ENCODE results near the gene TMEM121. TPM values are rescaled to one million over a fixed set of nuclear protein-coding genes. Genes with fewer than 3 reads are reported as not detected.

The TMEM121 gene
- total and polyA plus RNA-seq, 10 of the 15 experiments (the other 5 are each of a cell fraction or from before 2014, with no cell fraction given) = 0.04 to 4.9 (median 1.2) TPM; not detected in 2

DNA sequence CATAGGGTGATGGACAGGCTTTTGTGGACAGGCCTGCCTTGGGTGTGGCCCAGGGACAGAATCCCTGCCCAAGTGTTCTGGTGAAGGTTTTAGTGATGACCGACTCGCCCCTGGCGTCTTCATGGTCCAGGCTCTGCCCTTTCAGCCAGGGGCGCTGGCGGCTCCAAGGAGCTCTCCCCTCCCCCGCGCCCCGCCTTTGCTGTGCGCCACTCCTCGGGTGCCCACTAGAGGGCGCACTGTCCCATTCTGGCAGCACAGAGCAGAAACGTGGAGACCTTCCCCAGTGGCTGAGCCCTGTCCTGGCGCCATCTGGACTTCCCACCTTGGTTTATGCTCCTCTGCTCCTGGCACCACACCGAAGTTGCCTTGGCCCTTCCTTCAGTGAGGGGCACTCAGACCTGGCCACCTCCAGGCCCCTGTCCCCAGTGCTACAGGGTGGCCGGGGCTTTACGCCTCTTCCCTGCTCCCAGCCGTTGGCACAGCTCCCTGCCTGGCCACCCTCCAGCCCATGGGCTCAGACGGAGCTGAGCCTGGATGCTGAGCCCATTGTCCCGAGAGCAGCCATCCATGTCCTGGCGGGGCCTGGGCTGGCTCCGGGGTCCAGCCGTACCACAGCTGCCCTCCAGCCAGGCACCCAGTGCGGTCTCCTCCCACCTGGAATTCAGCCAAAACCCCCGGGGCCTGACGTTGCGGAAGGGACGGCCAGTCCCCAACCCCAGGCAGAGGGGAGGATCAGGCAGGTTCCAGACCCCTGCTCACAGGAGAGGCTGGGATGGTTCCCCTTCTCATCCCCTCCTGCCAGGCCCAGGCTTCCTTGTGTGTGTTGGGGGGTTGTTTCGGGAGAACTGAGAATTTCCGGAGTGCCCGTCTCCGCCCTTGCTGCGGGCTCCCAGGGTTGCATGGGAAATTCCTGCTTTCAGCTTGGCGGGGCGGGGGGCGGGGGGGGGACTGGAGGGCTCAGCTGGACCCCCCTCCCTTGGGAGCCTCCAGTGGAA lies 45.3 kb upstream of the TMEM121 start (continued):
- TF ChIP-seq BACH1 (IDR thresholded peaks at IDR 0.05; ENCODE audit: borderline replicate concordance) (no peak), HDAC2 (IDR thresholded peaks at IDR 0.05) (no peak), NR2F1 (conservative IDR thresholded peaks at IDR 0.05) (peak; percentile 44), CHD4 (IDR thresholded peaks at IDR 0.05) (no peak), MEF2B (IDR thresholded peaks at IDR 0.05; ENCODE audit: partially characterized antibody, poor library complexity, severe bottlenecking) (peak; percentile 50), HCFC1 (IDR thresholded peaks at IDR 0.05; ENCODE audit: low read length) (0 out of 2 replicates have a peak, but pooled peaks have one; percentile 23), IRF4 (IDR thresholded peaks at IDR 0.05; ENCODE audit: low read depth, low read length) (0 out of 2 replicates have a peak, but pooled peaks have one; percentile 5), MXI1 (IDR thresholded peaks at IDR 0.05; ENCODE audit: low read depth, low read length) (peak; percentile 71; the same call in 1 of the 2 replicates), RBBP5 (conservative IDR thresholded peaks at IDR 0.05) (no peak)
- TF ChIP-seq, protein P1, sequence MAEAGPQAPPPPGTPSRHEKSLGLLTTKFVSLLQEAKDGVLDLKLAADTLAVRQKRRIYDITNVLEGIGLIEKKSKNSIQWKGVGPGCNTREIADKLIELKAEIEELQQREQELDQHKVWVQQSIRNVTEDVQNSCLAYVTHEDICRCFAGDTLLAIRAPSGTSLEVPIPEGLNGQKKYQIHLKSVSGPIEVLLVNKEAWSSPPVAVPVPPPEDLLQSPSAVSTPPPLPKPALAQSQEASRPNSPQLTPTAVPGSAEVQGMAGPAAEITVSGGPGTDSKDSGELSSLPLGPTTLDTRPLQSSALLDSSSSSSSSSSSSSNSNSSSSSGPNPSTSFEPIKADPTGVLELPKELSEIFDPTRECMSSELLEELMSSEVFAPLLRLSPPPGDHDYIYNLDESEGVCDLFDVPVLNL (IDR thresholded peaks at IDR 0.05; ENCODE audit: low read depth, low read length) = peak; percentile 34; the same call in 1 of the 2 replicates
- TF ChIP-seq, protein P2, sequence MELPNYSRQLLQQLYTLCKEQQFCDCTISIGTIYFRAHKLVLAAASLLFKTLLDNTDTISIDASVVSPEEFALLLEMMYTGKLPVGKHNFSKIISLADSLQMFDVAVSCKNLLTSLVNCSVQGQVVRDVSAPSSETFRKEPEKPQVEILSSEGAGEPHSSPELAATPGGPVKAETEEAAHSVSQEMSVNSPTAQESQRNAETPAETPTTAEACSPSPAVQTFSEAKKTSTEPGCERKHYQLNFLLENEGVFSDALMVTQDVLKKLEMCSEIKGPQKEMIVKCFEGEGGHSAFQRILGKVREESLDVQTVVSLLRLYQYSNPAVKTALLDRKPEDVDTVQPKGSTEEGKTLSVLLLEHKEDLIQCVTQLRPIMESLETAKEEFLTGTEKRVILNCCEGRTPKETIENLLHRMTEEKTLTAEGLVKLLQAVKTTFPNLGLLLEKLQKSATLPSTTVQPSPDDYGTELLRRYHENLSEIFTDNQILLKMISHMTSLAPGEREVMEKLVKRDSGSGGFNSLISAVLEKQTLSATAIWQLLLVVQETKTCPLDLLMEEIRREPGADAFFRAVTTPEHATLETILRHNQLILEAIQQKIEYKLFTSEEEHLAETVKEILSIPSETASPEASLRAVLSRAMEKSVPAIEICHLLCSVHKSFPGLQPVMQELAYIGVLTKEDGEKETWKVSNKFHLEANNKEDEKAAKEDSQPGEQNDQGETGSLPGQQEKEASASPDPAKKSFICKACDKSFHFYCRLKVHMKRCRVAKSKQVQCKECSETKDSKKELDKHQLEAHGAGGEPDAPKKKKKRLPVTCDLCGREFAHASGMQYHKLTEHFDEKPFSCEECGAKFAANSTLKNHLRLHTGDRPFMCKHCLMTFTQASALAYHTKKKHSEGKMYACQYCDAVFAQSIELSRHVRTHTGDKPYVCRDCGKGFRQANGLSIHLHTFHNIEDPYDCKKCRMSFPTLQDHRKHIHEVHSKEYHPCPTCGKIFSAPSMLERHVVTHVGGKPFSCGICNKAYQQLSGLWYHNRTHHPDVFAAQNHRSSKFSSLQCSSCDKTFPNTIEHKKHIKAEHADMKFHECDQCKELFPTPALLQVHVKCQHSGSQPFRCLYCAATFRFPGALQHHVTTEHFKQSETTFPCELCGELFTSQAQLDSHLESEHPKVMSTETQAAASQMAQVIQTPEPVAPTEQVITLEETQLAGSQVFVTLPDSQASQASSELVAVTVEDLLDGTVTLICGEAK (IDR thresholded peaks at IDR 0.05; ENCODE audit: borderline replicate concordance) = no peak; the same call in 1 of the 2 replicates
- TF ChIP-seq, protein P3, sequence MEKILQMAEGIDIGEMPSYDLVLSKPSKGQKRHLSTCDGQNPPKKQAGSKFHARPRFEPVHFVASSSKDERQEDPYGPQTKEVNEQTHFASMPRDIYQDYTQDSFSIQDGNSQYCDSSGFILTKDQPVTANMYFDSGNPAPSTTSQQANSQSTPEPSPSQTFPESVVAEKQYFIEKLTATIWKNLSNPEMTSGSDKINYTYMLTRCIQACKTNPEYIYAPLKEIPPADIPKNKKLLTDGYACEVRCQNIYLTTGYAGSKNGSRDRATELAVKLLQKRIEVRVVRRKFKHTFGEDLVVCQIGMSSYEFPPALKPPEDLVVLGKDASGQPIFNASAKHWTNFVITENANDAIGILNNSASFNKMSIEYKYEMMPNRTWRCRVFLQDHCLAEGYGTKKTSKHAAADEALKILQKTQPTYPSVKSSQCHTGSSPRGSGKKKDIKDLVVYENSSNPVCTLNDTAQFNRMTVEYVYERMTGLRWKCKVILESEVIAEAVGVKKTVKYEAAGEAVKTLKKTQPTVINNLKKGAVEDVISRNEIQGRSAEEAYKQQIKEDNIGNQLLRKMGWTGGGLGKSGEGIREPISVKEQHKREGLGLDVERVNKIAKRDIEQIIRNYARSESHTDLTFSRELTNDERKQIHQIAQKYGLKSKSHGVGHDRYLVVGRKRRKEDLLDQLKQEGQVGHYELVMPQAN (conservative IDR thresholded peaks at IDR 0.05) = 0 out of 2 replicates have a peak, but pooled peaks have one; percentile 35
- TF ChIP-seq, protein P4, sequence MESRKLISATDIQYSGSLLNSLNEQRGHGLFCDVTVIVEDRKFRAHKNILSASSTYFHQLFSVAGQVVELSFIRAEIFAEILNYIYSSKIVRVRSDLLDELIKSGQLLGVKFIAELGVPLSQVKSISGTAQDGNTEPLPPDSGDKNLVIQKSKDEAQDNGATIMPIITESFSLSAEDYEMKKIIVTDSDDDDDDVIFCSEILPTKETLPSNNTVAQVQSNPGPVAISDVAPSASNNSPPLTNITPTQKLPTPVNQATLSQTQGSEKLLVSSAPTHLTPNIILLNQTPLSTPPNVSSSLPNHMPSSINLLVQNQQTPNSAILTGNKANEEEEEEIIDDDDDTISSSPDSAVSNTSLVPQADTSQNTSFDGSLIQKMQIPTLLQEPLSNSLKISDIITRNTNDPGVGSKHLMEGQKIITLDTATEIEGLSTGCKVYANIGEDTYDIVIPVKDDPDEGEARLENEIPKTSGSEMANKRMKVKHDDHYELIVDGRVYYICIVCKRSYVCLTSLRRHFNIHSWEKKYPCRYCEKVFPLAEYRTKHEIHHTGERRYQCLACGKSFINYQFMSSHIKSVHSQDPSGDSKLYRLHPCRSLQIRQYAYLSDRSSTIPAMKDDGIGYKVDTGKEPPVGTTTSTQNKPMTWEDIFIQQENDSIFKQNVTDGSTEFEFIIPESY (IDR thresholded peaks at IDR 0.05) = peak; percentile 6; the same call in 1 of the 2 replicates

Measured in GM12878 (cell line).